NAMALWA (cell line): Measurements from ENCODE around the gene PRMT5.
"Not testable (repeated sequence)": the region's sequence is repeated elsewhere in the genome, so short reads cannot be mapped to it uniquely, and the experiment has no call there.

Source experiments
- DNase-seq: peaks from one replicate; pipeline ENCODE4 v3.0.0-alpha.2; 2015; ENCODE audit warnings: low spot score

PRMT5 gene

DNA sequence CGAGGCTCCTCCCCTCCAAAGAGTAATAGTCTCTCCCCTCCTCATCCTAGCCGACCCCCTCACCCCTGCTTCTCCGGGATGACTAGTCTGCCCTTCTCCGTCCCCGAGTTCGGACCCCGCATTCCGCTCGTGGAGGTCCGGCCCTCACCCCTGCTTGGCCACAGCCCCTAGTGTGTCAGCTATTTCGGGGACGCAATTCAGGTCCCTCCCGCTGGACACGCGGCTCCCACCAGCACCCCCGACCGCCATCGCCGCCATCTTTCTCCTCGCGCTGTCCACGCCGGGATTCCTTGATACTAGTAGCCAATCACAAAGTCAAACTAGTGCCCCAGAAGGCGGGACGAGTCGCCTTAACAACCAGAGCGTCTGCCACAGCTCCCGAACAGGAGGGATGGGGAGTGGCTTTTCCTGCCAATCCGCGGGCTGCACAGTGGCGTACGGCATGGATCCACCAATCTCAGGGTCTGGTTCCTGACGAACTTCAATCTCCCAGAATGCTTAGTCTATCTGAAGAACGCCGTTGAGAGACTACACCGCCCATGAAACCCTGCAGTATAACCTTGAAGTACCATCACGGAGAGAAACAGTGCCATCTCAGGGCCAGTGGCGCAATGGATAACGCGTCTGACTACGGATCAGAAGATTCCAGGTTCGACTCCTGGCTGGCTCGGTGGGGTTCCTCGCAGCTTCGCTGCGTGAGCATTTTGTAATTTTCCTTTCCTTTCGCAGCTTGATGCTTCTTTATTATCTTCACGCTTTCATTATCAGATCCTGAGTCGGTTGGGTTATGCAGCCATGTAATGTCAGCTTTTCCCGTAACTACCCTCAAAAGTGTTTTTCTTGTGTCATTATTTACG lies at the start of gene PRMT5:
PRMT5 (minus strand) TSS at position 273 of the 857 bp plus-strand sequence; CDS start at position 258, 15 bp downstream.
- DNase-seq: peak; percentile 100

DNA sequence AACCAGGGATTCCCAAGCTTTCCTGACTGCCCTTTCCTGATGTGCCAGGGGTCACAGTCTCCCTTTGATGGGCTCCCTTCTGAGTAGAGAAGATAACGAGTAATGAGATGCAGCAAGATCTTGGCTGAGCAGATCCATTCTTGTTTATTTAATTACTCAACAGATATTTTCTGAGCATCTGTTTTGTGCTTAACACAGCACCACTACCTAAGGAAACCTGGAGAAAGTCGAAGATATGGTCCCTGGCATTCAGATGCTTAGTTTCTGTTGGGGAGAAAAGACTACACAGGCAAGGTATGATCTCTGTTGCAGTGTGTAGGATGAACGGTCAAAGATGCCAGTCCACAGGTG lies 49.3 kb upstream of the PRMT5 start:
- no peak for DNase-seq

DNA sequence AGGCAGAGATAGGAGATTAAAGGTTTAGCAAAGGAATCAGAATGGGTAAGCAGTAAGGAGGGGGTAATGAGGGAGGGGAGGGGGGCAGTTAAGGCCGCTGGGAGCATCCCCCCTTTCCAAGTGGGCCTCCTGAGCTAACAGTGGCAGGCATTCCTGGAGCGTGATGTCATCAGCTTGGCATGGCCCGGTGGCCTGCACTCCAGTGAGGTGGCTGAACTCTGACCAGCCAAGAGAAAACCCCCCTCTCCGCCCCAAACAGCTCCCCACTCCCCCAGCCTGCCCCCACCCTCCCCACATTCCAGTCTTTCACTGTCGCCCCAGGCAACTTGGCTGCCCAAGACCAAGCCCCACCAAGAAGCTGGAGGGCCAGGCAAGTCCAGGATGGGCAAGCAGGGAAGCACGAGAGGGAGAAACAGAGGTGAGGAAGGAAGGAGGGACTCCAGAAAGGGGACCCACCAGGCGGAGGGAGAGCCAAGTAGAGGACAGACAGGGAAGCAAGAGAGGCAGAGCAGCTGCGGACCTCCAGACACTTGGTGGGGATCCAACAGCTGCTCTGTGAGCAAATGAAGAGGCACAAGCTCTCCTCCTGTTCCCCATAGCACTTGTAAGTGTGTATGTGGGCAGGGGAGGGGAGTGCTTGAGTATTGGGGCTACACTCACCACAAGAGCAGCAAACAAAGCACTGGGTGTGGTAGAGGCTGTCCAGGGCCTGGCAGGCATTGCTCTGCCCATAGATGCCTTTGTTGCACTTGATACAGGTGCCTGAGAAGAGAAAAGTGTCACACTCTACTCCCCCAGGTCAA lies 48.7 kb upstream of the PRMT5 start:
- DNase-seq: no peak

DNA sequence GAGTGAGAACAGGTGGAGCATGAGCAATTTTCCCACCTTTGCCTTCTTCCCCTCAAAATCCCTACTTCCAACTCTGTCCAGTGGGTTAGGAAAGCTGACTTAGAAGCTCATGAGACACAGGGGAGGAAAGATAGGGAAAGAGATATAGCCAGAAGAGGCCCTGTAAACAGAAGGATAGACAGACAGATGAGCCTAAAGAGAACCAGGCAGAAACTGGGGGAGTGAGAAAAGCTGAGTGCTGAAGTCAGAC lies 48.2 kb upstream of the PRMT5 start:
- no peak for DNase-seq

DNA sequence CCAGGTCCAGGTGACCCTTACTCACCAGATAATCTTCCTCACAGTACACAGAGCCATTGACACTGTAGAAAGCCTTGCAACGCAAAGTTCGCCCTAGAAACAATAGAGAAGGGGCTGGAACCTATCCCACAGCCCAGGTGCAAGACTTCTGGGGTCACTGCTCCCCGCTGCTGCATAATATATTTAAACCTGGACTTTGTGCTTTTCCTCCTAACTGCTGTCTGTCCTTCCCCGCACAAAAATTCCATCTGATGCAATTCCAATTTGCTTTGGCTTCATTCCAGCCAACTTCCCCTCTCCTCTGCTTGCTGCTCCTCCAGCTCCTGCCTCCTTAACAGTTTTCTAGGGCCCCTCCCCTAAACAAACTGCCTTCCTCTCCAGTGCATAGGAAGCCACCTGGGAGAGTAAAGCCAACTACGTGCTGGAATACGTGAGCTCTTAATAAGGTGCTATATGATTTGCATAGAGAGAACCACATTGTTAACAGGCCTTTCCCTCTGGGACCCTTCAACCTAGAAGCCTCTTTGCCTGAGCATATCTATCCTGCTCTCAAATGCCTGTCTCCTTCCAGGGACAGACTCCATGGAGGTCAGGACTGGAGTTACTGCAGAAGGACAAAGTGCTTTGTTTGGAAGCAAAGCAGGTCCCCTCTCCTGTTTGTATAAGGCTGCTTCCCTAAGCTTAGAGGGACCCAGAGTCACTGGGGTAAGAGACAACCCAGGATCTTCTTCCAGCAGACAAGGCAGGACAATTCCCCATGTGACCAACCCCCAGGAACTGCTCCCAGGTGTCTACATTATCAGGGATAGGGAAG lies 47.7 kb upstream of the PRMT5 start:
- no peak for DNase-seq

DNA sequence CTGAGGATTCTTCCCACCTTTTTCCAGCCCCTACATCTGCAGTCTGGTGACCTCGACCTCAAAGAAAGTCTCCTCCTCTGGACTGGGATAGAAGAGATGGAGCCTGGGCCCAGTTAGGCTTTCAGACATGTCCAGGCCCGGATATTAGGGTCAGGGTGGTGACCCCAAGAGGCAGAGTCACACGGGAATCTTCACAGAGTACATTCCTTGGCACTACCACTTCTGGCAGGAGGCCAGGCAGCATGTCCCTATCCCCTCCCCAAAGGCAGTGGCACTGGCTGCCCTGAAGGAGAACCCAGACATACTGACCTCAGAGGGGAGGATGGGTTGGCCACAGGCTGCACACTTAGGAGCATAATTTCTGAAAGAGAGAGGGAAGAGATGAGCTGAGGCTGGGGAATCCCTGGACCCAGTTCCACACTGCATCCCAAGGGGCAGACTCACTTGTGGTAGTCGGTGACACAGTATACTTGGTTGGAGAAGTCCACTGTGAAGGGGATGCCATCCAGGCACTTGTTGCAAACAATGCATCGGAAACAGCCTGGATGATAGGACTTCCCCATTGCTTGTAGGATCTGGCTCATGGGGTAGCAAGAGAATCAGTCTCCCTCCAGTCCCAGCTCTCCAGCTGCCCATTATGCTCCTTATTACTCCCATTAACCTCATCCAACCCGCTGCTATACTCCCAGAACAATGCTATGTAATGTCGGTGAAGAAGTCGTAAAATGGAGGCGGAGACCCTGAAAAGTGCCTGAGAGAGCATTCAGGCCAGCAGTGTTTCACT lies 45.5 kb upstream of the PRMT5 start:
- no peak for DNase-seq

DNA sequence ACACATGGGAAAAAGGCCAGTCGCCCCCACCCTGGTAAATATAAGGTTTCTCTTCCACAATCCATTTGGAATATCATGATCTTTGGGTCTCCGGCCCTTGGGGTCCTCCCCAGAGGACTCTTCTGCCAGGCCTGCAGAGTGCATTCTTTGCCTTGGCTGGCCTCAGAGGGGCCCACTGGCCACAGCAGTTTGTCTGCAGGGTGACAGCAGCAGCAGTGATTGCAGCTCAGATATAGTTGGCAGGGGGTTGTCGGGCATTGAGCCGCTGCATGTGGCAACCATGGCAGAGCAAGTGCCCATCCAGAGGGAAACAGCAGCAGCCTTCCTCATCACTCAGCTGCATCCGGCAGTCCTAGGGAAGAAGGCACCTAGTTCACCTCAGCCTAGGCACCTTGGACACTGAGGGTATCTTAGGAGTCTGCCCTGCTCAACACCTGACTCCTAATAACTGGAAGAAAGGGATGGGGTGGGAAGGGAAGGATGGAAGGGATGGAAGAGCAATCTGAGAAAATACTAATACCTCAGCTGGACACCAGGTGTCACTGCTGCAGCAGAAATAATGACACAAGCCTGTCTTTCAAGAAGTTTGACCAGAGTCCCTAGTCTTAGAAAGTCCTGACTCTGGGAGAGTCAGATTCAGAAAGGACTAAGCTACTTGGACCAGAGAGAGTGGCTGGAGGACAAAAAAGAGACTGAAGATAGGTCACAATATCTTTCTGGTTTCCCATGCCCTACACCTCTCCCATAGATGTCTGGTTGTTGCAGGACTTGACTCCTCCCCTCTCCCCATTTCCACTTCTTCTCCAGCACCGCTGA lies 44.2 kb upstream of the PRMT5 start:
- peak; percentile 68 for DNase-seq

DNA sequence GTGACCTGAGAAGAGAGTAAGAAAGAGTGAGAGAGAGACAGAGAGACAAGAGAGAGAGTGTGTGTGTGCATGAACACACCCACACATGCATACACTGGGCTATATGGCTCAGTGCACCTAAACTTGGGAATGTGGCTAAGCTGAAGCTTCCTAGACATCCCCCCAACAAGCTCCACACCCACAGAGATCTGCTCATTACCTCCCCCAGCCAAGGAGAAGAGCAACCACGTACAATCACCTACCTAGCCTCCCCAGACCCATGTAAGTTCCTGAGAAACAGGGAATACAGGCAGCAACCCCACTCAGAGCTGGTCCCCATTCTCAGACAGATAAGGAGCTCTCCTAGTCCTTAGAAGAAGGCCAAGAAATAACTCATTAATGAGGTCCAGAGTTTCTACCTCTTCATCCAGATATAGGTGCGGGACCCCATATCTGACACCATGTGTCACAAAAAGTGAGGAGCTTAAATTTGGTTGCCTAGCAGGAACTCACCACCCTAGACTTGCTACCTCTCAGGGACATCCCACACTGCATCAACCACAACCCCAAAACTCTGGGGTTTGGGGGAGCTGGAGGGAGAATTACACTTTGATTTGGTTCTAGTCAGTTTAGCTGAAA lies 43.2 kb upstream of the PRMT5 start:
- no peak for DNase-seq

DNA sequence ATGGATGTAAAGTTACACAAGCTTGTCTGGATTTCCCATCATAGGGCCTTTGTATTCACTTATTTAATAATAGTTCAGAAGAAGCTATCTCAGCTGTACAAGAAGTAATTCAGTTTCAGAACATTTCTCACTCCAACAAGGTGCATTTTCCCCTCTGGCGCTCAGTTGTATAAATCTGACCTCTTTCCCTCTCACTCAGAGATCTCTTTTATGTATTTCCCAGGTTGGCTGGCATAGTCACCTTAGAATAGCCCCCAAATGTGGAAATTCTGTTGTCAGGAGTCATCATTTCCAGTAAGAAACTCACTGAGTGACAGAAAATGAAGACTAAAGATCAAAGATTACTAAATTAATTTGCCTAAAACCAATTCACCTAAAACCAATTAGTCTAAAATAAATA lies 42.0 kb upstream of the PRMT5 start:
- DNase-seq: no peak

DNA sequence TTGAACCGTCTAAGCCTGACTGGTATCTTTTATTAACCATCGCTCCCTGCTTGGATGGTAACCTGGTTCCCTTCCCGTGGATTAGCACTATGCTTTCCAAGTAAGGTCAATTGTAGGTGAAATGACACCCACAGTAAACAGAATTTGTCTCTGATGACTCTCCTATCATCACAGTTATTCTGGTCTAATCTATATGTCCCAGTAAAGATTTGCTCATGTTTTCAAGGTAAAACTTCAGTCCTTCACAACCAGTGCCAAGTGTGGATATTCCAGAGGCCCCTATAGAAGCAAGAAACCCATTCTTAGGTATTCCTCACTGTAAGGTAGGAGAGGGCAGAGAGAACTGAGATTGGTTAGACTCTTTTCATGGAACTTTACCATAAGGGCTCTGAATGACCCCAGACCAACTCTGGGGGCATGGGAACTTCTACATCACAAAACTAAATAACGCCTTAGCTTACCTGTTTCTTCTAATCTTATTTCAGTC lies 37.6 kb upstream of the PRMT5 start:
- DNase-seq: no peak

DNA sequence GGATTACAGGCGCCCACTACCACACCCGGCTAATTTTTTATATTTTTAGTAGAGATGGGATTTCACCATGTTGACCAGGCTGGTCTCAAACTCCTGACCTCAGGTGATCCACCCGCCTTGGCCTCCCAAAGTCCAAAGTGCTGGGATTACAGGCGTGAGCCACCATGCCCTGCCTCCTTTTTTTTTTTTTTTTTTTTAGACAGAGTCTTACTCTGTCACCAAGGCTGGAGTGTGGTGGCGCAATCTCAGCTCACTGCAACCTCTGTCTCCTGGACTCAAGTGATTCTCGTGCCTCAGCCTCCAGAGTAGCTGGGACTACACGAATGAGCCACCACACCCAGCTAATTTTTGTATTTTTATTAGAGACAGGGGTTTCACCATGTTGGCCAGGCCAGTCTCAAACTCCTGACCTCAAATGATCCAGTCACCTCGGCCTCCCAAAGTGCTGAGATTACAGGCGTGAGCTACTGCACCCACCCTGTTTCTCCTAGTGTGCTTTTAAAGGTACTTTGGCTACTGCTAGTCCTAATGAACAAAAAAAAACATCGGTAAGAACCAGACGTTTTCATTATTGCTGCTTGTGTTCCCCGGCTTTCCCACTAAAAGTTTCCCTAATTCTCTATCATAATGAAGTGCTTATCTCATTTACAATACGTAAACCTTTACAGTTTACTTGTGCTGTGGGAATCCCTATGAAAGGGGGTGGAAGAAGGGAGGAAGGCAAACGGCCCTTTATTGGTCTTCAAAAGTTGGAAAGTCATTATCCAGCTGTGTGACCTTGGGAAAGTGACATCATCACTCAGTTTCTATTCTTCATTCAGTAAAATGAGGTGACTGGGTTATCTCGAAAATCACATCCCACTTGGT lies 37.0 kb upstream of the PRMT5 start:
- DNase-seq: not testable (repeated sequence)

DNA sequence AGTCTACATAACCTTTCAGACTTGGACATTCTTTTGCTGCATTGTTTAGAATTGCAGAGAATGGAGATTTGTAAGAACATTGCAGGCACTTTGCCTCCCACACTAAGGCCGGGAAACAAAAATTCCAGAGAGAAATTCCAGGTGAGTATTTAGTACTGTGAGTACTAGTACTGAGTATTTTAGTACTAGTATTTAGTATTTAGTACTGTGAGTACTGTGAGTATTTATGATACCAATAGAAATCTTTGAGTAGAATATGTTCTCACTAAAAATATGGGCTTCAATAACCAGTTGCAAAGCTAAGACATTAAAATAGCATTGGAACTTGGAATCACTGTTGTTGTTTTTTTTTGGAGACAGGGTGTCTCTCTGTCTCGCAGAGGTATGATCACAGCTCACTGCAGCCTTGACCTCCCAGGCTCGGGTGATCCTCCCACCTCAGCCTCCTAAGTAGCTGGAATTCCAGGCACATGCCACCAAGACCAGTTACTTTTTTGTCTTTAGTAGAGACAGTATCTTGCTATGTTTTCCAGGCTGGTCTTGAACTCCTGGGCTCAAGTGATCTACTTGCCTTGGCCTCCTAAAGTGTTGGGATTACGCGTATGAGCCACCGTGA lies 33.0 kb upstream of the PRMT5 start:
- DNase-seq: no peak

DNA sequence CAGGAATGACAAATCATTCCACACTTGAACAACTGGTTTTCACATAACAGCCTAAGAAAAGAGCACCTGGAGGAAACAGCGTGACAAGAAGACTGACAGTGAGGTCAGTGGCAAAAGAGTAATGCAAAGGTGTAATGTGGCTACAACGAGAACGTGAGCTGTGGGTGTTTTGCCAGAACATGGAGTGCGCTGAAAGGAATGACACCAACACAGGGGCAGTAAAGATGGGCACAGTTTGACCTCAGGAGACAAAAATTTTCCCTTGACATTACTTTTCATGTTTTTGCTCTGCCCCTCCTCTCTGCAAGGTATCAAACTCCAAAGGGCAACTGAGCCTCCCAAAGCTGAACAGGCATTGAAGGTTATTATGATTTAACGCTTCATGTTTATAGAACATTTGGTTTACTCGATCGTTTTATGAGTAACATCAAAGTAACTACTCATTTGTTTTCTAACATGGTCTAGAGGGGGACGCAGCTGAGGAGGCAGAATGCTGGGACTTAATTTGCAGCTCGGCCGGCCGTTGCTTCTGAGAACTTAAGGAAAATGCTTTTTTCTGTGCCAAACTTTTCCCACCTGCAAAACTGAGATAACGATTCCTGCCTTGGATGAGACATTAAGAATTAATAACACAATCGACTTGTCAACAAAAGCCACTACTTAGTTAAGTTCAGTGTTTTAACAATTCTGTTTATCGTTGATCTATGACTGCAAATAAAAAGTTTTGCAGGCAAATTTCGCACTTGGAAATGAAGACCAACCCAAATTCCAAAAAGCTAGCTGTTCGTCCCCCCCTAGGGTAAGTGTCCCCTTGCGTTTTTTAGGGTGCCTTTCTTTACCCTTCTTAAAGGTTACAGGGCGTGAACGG lies 26.8 kb upstream of the PRMT5 start:
- no peak for DNase-seq

DNA sequence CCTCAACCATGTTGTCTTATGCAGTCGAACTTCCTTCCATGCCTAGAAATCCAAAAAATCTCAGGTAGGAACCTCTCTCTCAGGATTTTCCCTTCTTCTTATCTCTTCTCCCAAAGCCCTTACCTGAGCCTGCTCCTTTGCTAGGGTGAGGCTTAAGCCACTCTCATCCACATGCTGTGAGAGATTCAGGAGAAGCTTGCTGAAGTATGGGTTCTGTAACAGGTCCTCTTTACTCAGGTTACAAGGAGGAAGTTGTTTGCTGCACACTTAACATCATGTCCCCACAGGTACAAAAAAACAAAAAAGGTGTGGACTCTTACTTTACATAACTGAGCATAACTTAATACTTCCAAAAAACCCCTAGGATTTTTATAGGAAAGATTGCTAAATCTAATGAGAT lies 23.2 kb upstream of the PRMT5 start:
- no peak for DNase-seq

DNA sequence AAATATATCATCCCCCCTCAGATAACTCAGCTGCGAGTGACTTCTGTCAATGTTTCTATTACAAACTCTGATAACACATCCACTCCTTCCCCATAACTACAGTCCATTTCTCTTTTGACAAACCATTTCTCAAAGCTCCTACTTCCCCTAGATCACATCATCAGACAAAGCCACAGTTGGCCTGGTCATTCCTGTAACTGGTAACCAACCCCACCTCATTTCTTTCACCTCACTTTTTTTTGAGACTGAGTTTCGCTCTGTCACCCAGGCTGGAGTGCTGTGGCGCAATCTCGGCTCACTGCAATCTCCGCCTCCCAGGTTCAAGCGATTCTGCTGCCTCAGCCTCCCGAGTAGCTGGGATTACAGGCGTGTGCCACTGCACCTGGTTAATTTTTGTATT lies 22.6 kb upstream of the PRMT5 start:
- not testable (repeated sequence) for DNase-seq

DNA sequence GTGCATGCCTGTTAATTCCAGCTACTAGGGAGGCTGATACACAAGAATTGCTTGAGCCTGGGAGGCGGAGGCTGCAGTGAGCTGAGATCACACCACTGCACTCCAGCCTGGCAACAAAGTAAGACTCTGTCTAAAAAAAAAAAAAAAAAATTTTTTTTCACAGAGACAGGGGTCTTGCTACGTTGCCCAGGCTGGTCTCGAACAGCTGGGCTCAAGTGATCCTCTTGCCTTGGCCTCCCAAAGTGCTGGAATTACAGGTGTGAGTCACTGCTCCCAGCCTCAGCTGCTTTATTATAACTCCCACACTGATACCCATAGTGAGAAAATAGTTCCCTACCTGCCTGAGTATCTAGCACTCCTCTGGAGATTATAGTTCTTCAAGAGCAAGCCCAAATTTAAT lies 16.5 kb upstream of the PRMT5 start:
- no peak for DNase-seq

DNA sequence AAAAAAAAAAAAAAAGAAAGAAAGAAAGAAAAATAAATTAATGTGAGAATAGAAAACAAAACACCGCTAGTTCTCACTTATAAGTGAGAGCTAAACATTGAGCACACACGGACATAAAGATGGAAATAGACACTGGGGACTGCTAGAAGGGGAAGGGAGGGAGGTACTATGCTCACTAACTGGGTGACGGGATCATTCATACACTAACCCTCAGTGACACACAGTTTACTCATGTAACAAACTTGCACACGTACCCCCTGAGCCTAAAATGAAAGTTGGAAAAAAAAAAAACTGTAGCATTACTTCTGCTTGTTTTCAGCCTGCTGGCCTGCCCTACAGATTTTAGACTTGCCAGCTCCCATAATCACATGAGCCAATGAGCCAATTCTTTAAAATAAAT lies 10.5 kb upstream of the PRMT5 start:
- DNase-seq: no peak

DNA sequence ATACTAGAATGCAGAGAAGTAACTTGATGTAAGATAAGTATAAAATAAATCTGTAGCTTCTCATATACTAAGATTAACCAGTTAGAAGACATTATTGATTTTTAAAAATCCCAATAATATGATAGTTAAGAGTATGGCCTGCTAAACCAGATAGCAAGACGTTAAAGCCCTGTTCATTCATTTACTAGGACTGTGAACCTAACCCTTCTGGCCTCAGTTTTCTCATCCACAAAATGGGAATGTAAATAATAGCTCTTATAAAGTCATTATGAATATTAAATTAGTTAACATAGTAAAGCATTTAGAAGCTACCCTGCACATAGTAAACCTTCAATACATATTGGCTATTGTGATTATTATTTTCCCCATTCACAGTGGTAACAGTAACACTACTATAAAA lies 6.0 kb upstream of the PRMT5 start:
- DNase-seq: no peak
